A549 (cell line): ENCODE results near the gene RBM17. TPM values are rescaled to one million over a fixed set of nuclear protein-coding genes. Genes with fewer than 3 reads are reported as not detected.
A peak's percentile ranks its signal among the peaks of the same experiment; 100 is the strongest.

Experiments
- ATAC-seq, 2 experiments: fragments of 200-7000 bp in 1 of 2; fragments of >200 bp in 1 of 2; cut with Nextera tagmentation in 1 of 2; cut with Tn5 transposase in 1 of 2; 3 replicates each; pipeline versions ENCODE4 v1.8.0 to v1.9.1; 2018 to 2020; ENCODE audit warnings: mild to moderate bottlenecking in 1 of 2, moderate library complexity in 1 of 2
- CTCF ChIA-PET: fragments of 300-600 bp; sonication (Branson Sonifier 250); formaldehyde crosslinking; extraction: SDS; loops from one replicate; lab custom pipeline; 2021; ENCODE audit warnings: antibody characterized with exemption, inconsistent platforms; lab: Yijun Ruan, JAX
- POLR2A ChIA-PET: fragments of 350-600 bp; formaldehyde crosslinking; extraction: SDS; loops from one replicate; lab custom pipeline; 2021; ENCODE audit warnings: antibody characterized with exemption, inconsistent platforms; lab: Yijun Ruan, JAX
- DNase-seq, 2 experiments: peaks; one replicate each; pipeline versions ENCODE4 v3.0.0 to v3.0.0-alpha.2; 2011 to 2016; ENCODE audit warnings: low read depth in 1 of 2, low spot score in 1 of 2
- FAIRE-seq: peaks from 2 replicates; lab custom pipeline; 2011; peaks lifted over from hg19 to GRCh38; lab: Jason Lieb, UNC
- H3K27ac ChIP-seq, 2 experiments: fragments of >200 bp; sonication (Bioruptor Twin); formaldehyde crosslinking; 3 replicates each; pipeline ENCODE4 v1.5.1; 2016 to 2017
- H3K4me1 ChIP-seq: fragments of >200 bp; sonication (Bioruptor Twin); formaldehyde crosslinking; 3 replicates; pipeline ENCODE4 v1.6.1; 2016
- H3K4me2 ChIP-seq: fragments of >200 bp; sonication (Bioruptor Twin); formaldehyde crosslinking; 3 replicates; pipeline ENCODE4 v1.6.1; 2016
- H3K4me3 ChIP-seq: fragments of >200 bp; sonication (Bioruptor Twin); formaldehyde crosslinking; 3 replicates; pipeline ENCODE4 v1.5.1; 2016
- H3K9me3 ChIP-seq: fragments of >200 bp; sonication (Bioruptor Twin); formaldehyde crosslinking; 3 replicates; pipeline ENCODE4 v1.6.1; 2016
- CBX8 ChIP-seq: fragments of 200-600 bp; sonication (generic); IDR thresholded peaks from 2 replicates; pipeline ENCODE4 v1.6.1; 2016
- ESRRA ChIP-seq: fragments of 150-350 bp; IDR thresholded peaks from 2 replicates; pipeline ENCODE4 v1.6.1; 2014; ENCODE audit warnings: mild to moderate bottlenecking, low read length, borderline replicate concordance
- FOSB ChIP-seq: fragments of 250-450 bp; sonication (Bioruptor Pico); IDR thresholded peaks from 2 replicates; pipeline ENCODE4 v1.5.0; 2020; ENCODE audit warnings: mild to moderate bottlenecking, moderate library complexity
- GATA3 ChIP-seq: IDR thresholded peaks from 2 replicates; pipeline ENCODE4 v1.6.1; 2012; ENCODE audit warnings: borderline replicate concordance
- HDAC2 ChIP-seq: fragments of 200-600 bp; sonication (generic); IDR thresholded peaks from 2 replicates; pipeline ENCODE4 v1.6.1; 2016
- HOXB5 ChIP-seq: fragments of 250-450 bp; sonication (Bioruptor Pico); IDR thresholded peaks from 2 replicates; pipeline ENCODE4 v1.5.0; 2020; ENCODE audit warnings: mild to moderate bottlenecking, moderate library complexity
- JUN ChIP-seq, 2 experiments: fragments of >200 bp; sonication (Bioruptor Twin); formaldehyde crosslinking; IDR thresholded peaks; 2 replicates in 1 of 2; 3 replicates in 1 of 2; pipeline ENCODE4 v1.6.1; 2016 to 2017
- JUNB ChIP-seq: fragments of >200 bp; sonication (Bioruptor Twin); formaldehyde crosslinking; IDR thresholded peaks from 2 replicates; pipeline ENCODE4 v1.6.1; 2016
- KDM5A ChIP-seq: fragments of 200-600 bp; sonication (generic); IDR thresholded peaks from 2 replicates; pipeline ENCODE4 v1.6.1; 2016; ENCODE audit warnings: antibody characterized with exemption, mild to moderate bottlenecking
- MYC ChIP-seq: IDR thresholded peaks from 2 replicates; pipeline ENCODE4 v1.6.1; 2012; ENCODE audit warnings: mild to moderate bottlenecking, inconsistent platforms, low read length, improper control_type of control experiment, borderline replicate concordance
- NPAS2 ChIP-seq: fragments of 250-450 bp; sonication (Bioruptor Pico); IDR thresholded peaks from 2 replicates; pipeline ENCODE4 v1.8.0; 2022; ENCODE audit warnings: mild to moderate bottlenecking, moderate library complexity, borderline replicate concordance
- NR3C1 ChIP-seq: fragments of >200 bp; sonication (Bioruptor Twin); formaldehyde crosslinking; IDR thresholded peaks from 3 replicates; pipeline ENCODE4 v1.6.1; 2017
- PHF8 ChIP-seq: fragments of 200-600 bp; sonication (generic); IDR thresholded peaks from 2 replicates; pipeline ENCODE4 v1.6.1; 2016; ENCODE audit warnings: low read depth, mild to moderate bottlenecking, antibody characterized with exemption, moderate library complexity, borderline replicate concordance
- RAD21 ChIP-seq, 2 experiments: fragments of >200 bp in 1 of 2; sonication (Bioruptor Twin) in 1 of 2; formaldehyde crosslinking in 1 of 2; IDR thresholded peaks in 1 of 2; conservative IDR thresholded peaks in 1 of 2; 2 replicates in 1 of 2; 3 replicates in 1 of 2; pipeline ENCODE4 v1.6.1; 2012 to 2018; ENCODE audit warnings: inconsistent platforms in 1 of 2
- RCOR1 ChIP-seq: fragments of 150-350 bp; IDR thresholded peaks from 2 replicates; pipeline ENCODE4 v1.6.1; 2014; ENCODE audit warnings: antibody characterized with exemption, low read length, low read depth
- REST ChIP-seq: fragments of 200-600 bp; sonication (generic); IDR thresholded peaks from 2 replicates; pipeline ENCODE4 v1.6.1; 2016; ENCODE audit warnings: antibody characterized with exemption, mild to moderate bottlenecking, moderate library complexity
- RFX5 ChIP-seq: fragments of 450-650 bp; IDR thresholded peaks from 2 replicates; pipeline ENCODE4 v1.7.1; 2014; ENCODE audit warnings: antibody characterized with exemption, mild to moderate bottlenecking, moderate library complexity
- SMC3 ChIP-seq: fragments of >200 bp; sonication (Bioruptor Twin); formaldehyde crosslinking; IDR thresholded peaks from 3 replicates; pipeline ENCODE4 v1.6.1; 2018; ENCODE audit warnings: inconsistent platforms
- TP53 ChIP-seq: fragments of 250-450 bp; sonication (Bioruptor Pico); IDR thresholded peaks from 2 replicates; pipeline ENCODE4 v1.5.0; 2021; ENCODE audit warnings: mild to moderate bottlenecking, moderate library complexity
- ZFP36 ChIP-seq: fragments of 450-650 bp; IDR thresholded peaks from 2 replicates; pipeline ENCODE4 v1.6.1; 2014; ENCODE audit warnings: borderline replicate concordance; ENCODE audit not compliant: partially characterized antibody
- WGBS: methylation state at CpG from one replicate; pipeline ENCODE4 v1.1.6; 2017; ENCODE audit errors: missing lambda C conversion rate; 5-methylcytosine and 5-hydroxymethylcytosine counted together
- polyA plus RNA-seq, 4 experiments: library from polyadenylated mRNA; depleted of rRNA in 3 of 4; stranded (reverse); fragments of >200 nt; fragmentation: RNase III in 1 of 4; extraction: RNeasy Plus Mini Kit Qiagen cat#74134 plus additional on column Dnase treatment in 1 of 4; gene quantifications; 2 replicates in 3 of 4; 3 replicates in 1 of 4; pipeline ENCODE4 v1.2.3, GENCODE V29; 2011 to 2017
- TF ChIP-seq, protein P1 (sequence below): fragments of >200 bp; sonication (Bioruptor Twin); formaldehyde crosslinking; IDR thresholded peaks from 2 replicates; pipeline ENCODE4 v1.6.1; 2016

RBM17 gene
- polyA plus RNA-seq, 2 of the 4 experiments (the other 2 are of a cell fraction) = 75.2 to 121 TPM

DNA sequence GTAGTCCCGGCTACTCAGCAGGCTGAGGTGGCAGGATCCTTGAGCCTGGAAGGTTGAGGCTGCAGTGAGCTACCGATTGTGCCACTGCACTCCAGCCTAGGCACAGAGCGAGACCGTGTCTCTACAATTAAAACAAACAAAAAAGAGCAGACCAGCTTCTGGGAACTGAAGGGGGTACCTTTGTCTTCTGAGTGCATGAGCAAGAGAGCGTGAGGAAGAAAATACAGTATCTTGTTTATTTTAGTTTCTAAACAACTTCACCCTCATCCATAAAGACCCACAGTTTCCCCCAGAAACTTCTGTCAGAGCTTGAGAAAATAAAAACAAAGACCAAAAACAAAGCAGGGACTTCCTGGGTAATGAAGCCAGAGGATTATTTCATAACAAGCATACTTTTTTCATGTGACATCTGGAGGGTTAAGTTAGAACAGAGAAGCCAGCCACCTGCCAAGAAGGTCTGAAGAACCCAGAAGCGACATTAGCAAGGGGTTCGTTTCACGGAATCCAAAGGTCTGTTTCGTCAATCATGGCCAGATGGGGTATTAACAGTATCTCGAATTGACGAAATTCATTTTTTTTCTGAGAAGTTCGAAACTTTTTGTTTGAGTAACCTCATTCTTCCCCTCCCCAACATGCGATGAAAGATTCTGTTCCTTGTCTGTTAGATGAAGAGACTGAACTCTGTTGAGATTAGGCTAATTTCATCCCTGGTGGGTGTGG lies 16.5 kb upstream of the RBM17 start:
- ChIA-PET CTCF (interaction anchor here (2.5 to 3.2 kb wide), 3 partner anchors 14 to 22 kb away, joined by 7 to 23 read pairs (median 17); no protein-coding TSS in a partner anchor), POLR2A (no interaction called here)
- no peak for ATAC-seq

GRCh38 chr10:6074489-6075301 lies 14.1 kb upstream of the RBM17 start:
- FAIRE-seq (no peak), DNase-seq (no peak), ATAC-seq (peak; percentile 60 to 64; a peak in 5 of 6 replicates)
- Histone ChIP-seq H3K4me3 (no peak overlapping the region), H3K4me2 (no peak overlapping the region), H3K27ac (no peak overlapping the region)
- TF ChIP-seq KDM5A = no peak
- TF ChIP-seq, protein P1, sequence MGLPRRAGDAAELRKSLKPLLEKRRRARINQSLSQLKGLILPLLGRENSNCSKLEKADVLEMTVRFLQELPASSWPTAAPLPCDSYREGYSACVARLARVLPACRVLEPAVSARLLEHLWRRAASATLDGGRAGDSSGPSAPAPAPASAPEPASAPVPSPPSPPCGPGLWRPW = no peak
- no peak for TF ChIP-seq GATA3
- TF ChIP-seq REST = no peak
- no peak for TF ChIP-seq NPAS2 (CRISPR knock-in tag)
- TF ChIP-seq FOSB = no peak
- no peak for TF ChIP-seq JUNB
- TF ChIP-seq ZFP36 = no peak
- TF ChIP-seq, all 56 proteins: peak for 0
- ChIA-PET POLR2A (no interaction called here), CTCF (interaction anchor here (0.9 to 3.2 kb wide), 2 partner anchors 12 to 331 kb away, joined by 4 to 23 read pairs; no protein-coding TSS in a partner anchor)
- no peaks in the 10 kb centered on the region for H3K9me3 ChIP-seq
- no peaks in the 10 kb centered on the region for H3K4me1 ChIP-seq
- WGBS = 43% methylated on average over 17 of the region's 17 CpGs

More for the DNA sequence above, 16.5 kb upstream of the RBM17 start:
- TF ChIP-seq CBX8 = no peak
- no peak for TF ChIP-seq RFX5
- no peak for TF ChIP-seq JUNB
- TF ChIP-seq ESRRA = no peak
- TF ChIP-seq NR3C1 = no peak
- no peak for TF ChIP-seq ZFP36
- no peak for TF ChIP-seq RAD21 (conservative IDR thresholded peaks at IDR 0.05 in 1 of 2, IDR thresholded peaks at IDR 0.05 in 1 of 2)
- TF ChIP-seq HOXB5 (CRISPR knock-in tag) = no peak
- no peak for TF ChIP-seq MYC
- no peak for TF ChIP-seq HDAC2
- no peak for TF ChIP-seq RCOR1
- no peak for TF ChIP-seq JUN (IDR thresholded peaks at IDR 0.05)
- TF ChIP-seq PHF8 = no peak
- no peak for TF ChIP-seq TP53 (CRISPR knock-in tag)
- TF ChIP-seq REST = no peak
- TF ChIP-seq SMC3 = no peak
- H3K4me1 ChIP-seq = no peaks in the 10 kb centered on the region
- no peak overlapping the region for H3K4me3 ChIP-seq
- DNase-seq (no peak), FAIRE-seq (no peak)
- WGBS = 49% methylated on average over 13 of the region's 13 CpGs
- no peaks in the 10 kb centered on the region for H3K9me3 ChIP-seq
- H3K27ac ChIP-seq = no peak overlapping the region
- no peak overlapping the region for H3K4me2 ChIP-seq
